Activated B cell treated with CpG ODN at 0.5 μM for 24 hours (primary cell): ENCODE measurements around the gene FAM209B. TPM values are rescaled to one million over a fixed set of nuclear protein-coding genes. Genes with fewer than 3 reads are reported as not detected.

Source experiments
- ATAC-seq: fragments of 200-7000 bp; cut with Tn5 transposase; one replicate; pipeline ENCODE4 v1.10.0; 2021; ENCODE audit warnings: low read depth, mild to moderate bottlenecking, moderate library complexity
- CTCF ChIA-PET: fragments of 350-600 bp; sonication (Branson Sonifier 250); formaldehyde crosslinking; loops from one replicate; lab custom pipeline; 2021; ENCODE audit warnings: antibody characterized with exemption; lab: Charles Lee
- POLR2A ChIA-PET: fragments of 350-600 bp; sonication (Branson Sonifier 250); formaldehyde crosslinking; loops from one replicate; lab custom pipeline; 2021; ENCODE audit warnings: antibody characterized with exemption; lab: Charles Lee
- DNase-seq: peaks from one replicate; pipeline ENCODE4 v3.0.0; 2022
- H3K27ac Mint-ChIP-seq: one replicate; pipeline ENCODE4 v1.8.0; 2020; ENCODE audit warnings: mixed read lengths
- H3K27me3 Mint-ChIP-seq: one replicate; pipeline ENCODE4 v1.8.0; 2021; ENCODE audit warnings: mixed read lengths
- H3K36me3 Mint-ChIP-seq: one replicate; pipeline ENCODE4 v1.8.0; 2021; ENCODE audit warnings: low read depth, mixed read lengths
- H3K4me1 Mint-ChIP-seq: one replicate; pipeline ENCODE4 v1.8.0; 2021; ENCODE audit warnings: mixed read lengths
- H3K4me3 Mint-ChIP-seq: one replicate; pipeline ENCODE4 v1.8.0; 2020; ENCODE audit warnings: mild to moderate bottlenecking, mixed read lengths
- H3K9me3 Mint-ChIP-seq: one replicate; pipeline ENCODE4 v1.8.0; 2020; ENCODE audit warnings: mixed read lengths
- CTCF ChIP-seq: fragments of 200-600 bp; IDR thresholded peaks from one replicate; pipeline ENCODE4 v1.8.0; 2022; ENCODE audit warnings: antibody characterized with exemption, mild to moderate bottlenecking
- intact Hi-C: fragments of 100-400 bp; cut with micrococcal nuclease; formaldehyde crosslinking; loops from one replicate; pipeline ENCODE4 v1.15.1; 2024
- total RNA-seq: library from RNA; stranded (reverse); gene quantifications from 2 replicates; pipeline ENCODE4 v1.2.3, GENCODE V29; 2022

Gene FAM209B
- total RNA-seq, 1 donor from 2014 or later, result 1.5 TPM

- Mint-ChIP-seq H3K4me1 (no peaks in the 10 kb centered on the region), H3K27me3 (no peaks in the 10 kb centered on the region), H3K4me3 (no peak overlapping the region), H3K9me3 (no peaks in the 10 kb centered on the region), H3K36me3 (peaks cover 47% of the 10 kb centered on the region), H3K27ac (no peak overlapping the region)
- no peak for DNase-seq
- CTCF ChIA-PET, result no interaction called here
- no peak for ATAC-seq
- POLR2A ChIA-PET, result no interaction called here
- TF ChIP-seq CTCF, result no peak
- intact Hi-C loops, result loop anchor here (1.0 kb wide), 1 partner anchor 104 kb away; no protein-coding TSS in a partner anchor
These were observed 28.6 kb upstream of the FAM209B start for GRCh38 chr20:56504373-56505005.

GRCh38 chr20:56506103-56506502 is 26.9 kb upstream of the FAM209B start:
- DNase-seq (no peak), ATAC-seq (no peak)
- ChIA-PET POLR2A (interaction anchor here (0.7 kb wide), 1 partner anchor 185 kb away, joined by 3 read pairs; no protein-coding TSS in a partner anchor), CTCF (no interaction called here)
- H3K27ac Mint-ChIP-seq, result no peak overlapping the region
- H3K9me3 Mint-ChIP-seq, result no peaks in the 10 kb centered on the region
- H3K4me3 Mint-ChIP-seq, result no peak overlapping the region
- intact Hi-C loops, result no loop called here
- TF ChIP-seq CTCF, result no peak
- H3K36me3 Mint-ChIP-seq, result peaks cover 45% of the 10 kb centered on the region
- no peaks in the 10 kb centered on the region for H3K27me3 Mint-ChIP-seq
- no peaks in the 10 kb centered on the region for H3K4me1 Mint-ChIP-seq

DNA sequence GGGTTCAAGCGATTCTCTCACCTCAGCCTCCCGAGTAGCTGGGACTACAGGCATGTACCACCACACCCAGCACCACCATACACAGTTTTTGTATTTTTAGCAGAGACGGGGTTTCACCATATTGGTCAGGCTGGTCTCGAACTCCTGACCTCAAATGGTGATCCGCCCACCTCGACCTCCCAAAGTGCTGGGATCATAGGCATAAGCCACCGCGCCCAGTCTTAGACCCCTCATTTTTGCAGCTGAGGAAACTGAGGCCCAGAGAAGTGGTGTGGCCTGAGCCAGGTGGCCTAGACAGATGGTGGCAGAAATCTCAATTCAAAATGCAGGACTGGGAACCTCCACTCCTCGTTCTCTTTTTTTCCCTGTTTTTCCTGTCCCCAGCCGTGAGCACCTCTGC is 21.1 kb upstream of the FAM209B start:
- ChIA-PET CTCF (no interaction called here), POLR2A (no interaction called here)
- Mint-ChIP-seq H3K4me3 (no peak overlapping the region), H3K27me3 (no peaks in the 10 kb centered on the region), H3K9me3 (no peaks in the 10 kb centered on the region), H3K36me3 (peaks cover 67% of the 10 kb centered on the region), H3K27ac (no peak overlapping the region), H3K4me1 (no peaks in the 10 kb centered on the region)
- intact Hi-C loops, result no loop called here
- no peak for TF ChIP-seq CTCF
- no peak for DNase-seq
- no peak for ATAC-seq

DNA sequence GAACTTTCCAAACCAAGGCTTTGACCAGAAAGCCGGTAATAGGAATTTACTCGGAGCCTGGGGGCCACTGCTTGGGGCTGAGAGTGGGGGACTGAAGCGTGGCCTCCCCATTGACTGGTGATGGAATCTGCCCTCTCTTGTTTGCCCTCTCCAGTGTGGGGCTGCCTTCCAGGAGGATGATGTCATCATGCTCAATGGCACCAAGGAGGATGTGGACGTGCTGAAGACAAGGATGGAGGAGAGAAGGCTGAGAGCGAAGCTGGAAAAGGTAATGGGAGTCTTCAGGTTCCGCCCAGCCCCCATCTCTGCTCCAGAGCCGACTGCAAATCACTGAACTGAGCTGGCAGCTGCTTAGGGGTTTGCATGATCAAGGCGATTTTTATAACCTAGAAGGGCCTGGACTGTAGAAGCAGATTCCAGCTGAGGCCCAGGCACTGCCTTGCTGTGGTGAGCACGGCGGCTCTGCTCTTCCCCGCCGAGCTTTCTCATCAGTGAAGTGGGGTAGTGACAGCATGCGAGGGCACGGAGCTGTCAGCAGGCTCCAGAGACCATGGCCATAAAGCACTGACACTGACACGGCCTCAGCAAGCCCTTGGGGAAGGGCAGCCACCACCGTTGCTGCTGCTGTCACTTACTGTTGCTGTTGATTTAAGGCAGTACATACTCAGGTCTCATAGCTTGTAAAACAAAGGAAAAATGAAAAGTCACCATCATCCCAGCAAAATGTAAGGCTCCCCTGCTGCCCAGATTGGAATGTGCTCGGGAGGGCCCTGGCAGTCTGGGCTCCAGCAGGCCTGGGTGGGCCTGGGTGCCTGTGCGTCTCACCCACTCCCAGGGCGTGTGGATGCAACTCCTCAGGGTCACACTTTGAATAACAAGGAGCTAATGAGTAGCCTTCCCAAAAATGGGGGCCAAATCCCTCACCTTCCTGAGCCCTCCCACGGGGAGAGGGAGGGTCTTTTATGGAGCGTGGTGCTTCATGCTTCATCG is 19.6 kb upstream of the FAM209B start:
- H3K9me3 Mint-ChIP-seq, result peaks cover 3% of the 10 kb centered on the region
- ChIA-PET CTCF (no interaction called here), POLR2A (no interaction called here)
- H3K4me1 Mint-ChIP-seq, result no peaks in the 10 kb centered on the region
- ATAC-seq (no peak), DNase-seq (no peak)
- H3K4me3 Mint-ChIP-seq, result no peak overlapping the region
- intact Hi-C loops, result no loop called here
- H3K27ac Mint-ChIP-seq, result no peak overlapping the region
- H3K36me3 Mint-ChIP-seq, result peaks cover 76% of the 10 kb centered on the region
- TF ChIP-seq CTCF, result no peak
- H3K27me3 Mint-ChIP-seq, result no peaks in the 10 kb centered on the region

- H3K36me3 Mint-ChIP-seq, result peaks cover 98% of the 10 kb centered on the region
- intact Hi-C loops, result no loop called here
- ChIA-PET CTCF (interaction anchor here (1.7 kb wide), 1 partner anchor 120 kb away, joined by 9 read pairs; no protein-coding TSS in a partner anchor), POLR2A (no interaction called here)
- no peaks in the 10 kb centered on the region for H3K4me1 Mint-ChIP-seq
- TF ChIP-seq CTCF, result no peak
- DNase-seq (no peak), ATAC-seq (no peak)
- no peak overlapping the region for H3K27ac Mint-ChIP-seq
- H3K27me3 Mint-ChIP-seq, result no peaks in the 10 kb centered on the region
- H3K9me3 Mint-ChIP-seq, result peaks cover 19% of the 10 kb centered on the region
- no peak overlapping the region for H3K4me3 Mint-ChIP-seq
These were observed 16.4 kb upstream of the FAM209B start for GRCh38 chr20:56516631-56517030.
